GDM1 (cell line): ENCODE results near the gene NCSTN.
A peak's percentile ranks its signal among the peaks of the same experiment; 100 is the strongest.

Source experiments
- DNase-seq: peaks from one replicate; lab custom pipeline; 2025; lab: John Stamatoyannopoulos, UW

Gene NCSTN

DNA sequence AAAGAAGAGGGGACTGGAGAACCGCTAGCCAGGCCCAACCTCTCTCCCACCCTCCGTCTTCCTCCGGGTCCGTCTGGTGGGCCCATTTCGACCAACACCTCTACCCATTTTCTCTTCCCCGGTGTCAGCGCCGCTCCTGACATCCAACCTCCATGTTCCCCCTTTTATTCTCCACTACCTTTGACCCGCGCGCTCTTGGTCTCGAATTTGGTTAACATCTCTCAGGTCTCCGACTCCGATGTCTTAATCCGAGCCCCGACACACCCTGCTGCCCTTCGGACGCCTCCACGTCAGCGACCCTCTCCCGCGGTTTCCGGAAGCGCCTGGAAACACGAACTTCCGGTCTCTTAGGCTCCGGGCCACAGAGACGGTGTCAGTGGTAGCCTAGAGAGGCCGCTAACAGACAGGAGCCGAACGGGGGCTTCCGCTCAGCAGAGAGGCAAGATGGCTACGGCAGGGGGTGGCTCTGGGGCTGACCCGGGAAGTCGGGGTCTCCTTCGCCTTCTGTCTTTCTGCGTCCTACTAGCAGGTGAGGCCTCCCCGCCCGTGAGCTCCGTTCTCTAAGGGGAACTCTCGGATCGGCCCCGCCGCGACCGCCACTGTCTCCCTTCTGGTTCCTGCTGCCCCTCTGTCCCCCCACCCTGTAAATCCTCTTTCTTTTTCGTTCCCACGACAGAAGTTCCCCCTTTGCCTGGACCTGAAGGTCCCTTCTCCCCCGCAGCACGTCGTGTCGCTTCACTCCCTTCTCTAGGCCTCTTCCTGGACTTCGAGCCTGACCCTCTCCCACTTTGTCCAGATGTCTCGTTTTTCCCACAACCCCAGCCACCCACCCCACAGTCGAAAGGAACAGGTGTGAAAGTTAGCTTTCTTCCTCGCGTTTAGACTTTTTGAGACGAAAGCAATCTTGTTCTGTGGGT lies at the start of gene NCSTN, which contains the start of gene COPA:
Gene NCSTN, plus strand, starts transcription at position 431 of the 917 bp plus-strand sequence. Its CDS starts 14 bp downstream, at position 445.
Gene COPA, minus strand, starts transcription at position 298 of the 917 bp plus-strand sequence. Its CDS starts 80 bp downstream, at position 218.
- peak; percentile 88 for DNase-seq

DNA sequence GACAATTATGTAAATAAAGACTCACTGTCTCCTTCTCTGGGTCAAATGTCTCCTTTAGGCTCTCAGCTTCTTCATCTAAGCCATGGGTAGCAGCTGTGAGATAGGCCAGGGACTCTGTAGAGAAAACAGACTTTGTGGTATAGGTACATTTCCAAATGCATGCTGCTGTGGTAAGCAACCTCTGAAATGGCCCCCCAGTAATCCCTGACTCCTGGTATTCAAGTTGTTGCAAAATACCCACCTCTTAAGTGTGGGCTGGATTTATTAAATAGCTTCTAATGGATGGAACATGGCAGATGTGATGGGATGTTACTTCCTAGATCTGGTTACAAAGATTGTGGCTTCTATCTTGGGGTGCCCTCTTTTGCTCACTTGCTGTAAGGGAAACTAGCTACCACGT lies 47.1 kb upstream of the NCSTN start:
- no peak for DNase-seq

DNA sequence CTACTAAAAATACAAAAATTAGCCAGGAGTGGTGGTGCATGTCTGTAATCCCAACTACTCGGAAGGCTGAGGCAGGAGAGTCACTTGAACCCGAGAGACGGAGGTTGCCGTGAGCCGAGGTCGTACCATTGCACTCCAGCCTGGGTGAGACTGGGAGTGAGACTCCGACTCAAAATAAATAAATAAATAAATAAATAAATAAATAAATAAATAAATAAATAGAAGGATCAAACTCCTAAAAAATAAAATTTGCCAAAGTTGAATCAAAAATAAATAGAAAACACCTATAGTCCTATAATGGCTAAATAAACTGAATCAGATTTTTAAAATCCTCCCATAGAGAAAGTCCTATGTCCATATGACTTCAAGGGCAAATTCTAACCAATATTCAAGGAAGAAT lies 43.0 kb upstream of the NCSTN start:
- DNase-seq = no peak

DNA sequence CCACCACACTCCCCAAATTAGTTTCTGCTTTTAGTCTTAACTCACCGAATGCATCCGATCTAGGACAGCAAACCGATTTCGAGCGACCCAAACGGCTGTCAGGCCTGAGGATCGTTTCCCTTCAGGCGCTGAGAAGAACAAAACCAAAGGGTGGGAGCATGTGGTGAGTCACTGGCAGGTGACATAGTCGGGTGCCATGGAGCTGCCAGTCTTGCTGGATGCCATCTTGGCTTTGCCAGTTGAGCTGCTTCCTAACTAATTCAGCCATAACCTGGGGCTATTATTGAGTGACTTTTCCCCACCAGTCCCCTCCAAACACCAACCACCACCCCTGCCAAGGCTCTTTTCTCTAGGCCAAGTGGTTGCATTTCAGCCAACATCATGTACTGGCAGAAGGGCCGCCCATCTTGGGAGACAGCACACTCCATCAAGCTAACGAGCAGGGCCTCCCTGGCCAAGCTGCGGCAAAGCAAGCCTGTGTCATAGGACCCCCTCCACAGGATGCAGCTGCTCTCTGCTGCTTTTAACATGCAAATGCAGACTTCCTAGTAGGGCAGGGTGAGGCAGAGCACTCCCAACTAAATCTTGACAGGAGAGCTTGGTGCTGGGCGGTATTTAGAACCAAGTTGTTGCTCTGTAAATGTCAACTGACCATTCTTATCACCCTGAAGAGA lies 35.9 kb upstream of the NCSTN start:
- DNase-seq = no peak

DNA sequence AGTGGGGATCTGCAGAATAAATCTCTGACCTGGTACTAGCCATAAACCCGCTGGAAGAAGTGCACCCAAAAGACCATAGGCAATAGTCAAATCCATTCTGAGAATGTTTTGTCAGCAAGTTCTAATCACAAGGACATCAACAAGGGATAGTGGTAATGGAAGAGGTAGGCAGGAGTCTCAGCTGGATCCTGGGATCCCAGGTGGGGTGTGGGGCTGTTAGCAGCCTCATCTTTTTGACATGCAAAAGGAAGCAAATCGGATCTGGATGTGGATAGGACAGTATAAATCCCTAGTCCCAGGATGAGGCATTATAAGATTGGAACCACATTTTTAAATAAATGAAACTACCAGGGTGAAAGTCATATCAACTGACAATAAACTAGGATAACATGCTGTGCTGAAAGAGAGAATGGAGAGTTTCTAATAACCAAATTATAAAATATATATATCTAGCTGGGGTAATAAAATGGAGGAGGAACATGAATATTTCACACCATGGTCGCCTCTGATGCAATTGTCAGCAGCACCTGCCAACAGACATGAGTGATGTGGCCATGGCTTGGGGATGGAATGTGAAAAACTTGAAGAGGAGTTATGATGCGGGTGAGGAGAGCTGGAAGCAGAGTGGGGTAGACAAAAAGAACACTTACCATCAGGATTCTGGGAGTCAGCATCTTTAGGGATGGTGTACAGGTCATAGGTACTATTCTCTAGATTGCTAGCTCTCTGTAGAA lies 34.6 kb upstream of the NCSTN start:
- DNase-seq = no peak

DNA sequence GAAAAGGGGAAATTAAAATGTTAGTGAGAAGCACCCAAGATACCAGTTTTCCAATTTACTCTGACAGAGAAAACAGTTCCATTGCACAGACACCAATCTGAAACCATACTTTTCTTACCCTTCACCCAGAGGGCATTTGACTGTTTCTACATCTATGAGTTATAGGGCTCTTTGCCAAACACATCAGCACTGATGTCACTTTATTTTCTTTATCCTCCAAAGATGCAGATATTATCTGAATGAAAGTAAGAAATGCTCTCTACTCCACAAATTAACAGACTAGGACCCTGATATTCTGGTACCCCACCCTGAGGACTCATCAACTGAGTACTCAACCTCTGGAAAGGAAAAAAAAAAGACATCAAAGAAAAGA lies 34.0 kb upstream of the NCSTN start:
- no peak for DNase-seq

DNA sequence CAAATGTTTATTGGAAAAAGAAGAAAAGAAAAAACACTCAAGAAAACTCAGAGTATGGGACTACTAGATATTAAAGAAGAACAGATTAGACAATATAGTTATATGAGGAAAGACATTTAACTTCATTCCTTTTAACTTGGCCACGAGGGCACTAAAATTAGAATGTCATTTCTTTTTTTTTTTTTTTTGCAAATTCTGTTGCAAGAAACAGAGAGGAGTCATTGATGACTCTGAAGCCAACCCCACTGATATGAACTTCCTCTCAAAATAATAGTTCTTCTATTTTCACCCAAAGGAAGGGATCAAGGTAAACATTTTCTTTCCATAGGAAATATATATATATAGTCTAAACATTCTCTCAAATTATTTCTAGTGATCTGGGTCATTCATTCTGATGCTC lies 33.6 kb upstream of the NCSTN start:
- DNase-seq = no peak

DNA sequence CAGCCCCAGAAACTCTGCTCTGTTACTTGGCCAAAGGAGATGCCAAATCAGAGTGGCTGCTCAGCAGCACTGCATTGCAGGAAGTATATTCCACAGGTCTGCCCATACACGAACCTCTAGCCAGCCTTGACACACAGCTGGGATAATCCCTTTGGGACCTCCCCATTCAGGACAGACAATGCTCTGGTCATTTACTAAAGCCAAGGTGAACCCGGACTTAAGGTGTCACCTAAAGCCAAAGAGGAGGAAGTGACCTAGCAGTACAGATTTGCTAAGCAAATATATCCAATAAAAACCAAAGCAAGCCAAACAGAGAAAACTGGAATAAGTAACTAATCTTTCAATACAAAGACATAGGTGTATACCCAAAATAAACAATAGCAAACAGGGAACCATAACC lies 27.8 kb upstream of the NCSTN start:
- DNase-seq = no peak

DNA sequence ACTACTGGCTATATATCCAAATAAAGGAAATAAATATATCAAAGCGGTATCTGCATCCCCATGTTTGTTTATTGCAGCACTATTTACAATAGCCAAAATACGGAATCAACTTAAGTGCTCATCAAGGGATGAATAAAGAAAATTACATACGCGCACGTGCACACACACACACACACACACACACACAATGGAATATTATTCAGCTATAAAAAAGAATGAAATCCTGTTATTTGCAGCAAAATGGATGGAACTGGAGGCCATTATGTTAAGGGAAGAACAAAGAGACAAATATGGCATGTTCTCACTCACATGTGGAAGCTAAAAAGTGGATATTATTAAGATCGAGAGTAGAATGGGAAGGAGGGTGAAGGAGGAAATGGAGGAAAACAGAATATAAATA lies 20.4 kb upstream of the NCSTN start:
- DNase-seq = no peak

DNA sequence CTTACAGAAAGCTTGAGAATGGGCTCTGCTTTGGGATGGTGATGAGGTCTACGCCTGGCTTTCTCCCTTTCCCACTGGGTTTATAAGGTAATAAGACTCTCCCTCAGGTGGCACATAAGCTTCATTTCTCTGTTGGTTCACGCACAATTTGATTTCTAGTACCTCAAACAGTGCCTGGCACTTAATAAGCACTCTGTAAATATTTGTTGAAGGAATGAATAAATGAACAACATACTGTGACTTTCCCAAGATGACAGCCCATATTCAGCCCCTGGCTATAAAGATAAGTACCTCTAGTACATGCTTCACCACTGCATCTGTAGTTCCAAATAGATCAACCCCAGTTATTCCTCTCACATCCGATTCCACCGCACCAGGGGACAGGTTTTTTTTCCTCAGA lies 17.9 kb upstream of the NCSTN start:
- DNase-seq = no peak

DNA sequence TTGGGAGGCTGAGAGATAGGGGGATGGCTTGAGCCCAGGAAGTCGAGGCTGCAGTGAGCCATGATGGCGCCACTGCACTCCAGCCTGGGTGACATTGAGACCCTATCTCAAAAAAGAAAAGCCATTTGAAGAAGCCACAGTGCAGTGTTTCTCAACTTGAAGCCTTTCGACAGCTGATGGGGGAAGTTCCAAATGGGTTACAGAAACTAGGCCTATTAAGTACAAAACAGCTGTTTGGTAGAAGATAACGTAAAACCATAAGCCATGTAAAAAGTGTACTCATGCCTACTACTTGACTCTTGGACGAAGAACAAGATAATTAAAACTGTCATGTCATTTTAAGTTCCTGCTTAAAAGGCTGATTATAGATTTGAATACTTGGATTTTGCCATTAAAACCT lies 16.8 kb upstream of the NCSTN start:
- DNase-seq = no peak

DNA sequence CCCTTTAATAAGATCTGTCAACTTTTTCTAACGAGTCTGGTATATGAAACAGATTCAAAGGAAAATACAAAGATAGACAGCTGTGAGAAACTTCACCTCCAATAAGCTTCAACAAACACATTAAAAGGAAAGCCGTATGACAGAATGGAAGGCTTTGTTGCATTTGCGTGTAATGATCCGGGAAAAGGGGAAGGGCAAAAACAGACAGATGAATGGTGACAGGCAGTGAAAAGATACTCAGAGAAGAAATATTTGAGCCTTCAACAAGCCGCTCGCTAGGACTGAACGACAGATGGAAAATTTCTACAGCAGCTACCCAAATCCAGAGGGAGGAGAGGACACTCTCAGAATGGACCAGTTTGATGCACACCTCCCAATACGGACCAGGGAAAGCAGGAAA lies 15.0 kb upstream of the NCSTN start:
- DNase-seq = no peak

DNA sequence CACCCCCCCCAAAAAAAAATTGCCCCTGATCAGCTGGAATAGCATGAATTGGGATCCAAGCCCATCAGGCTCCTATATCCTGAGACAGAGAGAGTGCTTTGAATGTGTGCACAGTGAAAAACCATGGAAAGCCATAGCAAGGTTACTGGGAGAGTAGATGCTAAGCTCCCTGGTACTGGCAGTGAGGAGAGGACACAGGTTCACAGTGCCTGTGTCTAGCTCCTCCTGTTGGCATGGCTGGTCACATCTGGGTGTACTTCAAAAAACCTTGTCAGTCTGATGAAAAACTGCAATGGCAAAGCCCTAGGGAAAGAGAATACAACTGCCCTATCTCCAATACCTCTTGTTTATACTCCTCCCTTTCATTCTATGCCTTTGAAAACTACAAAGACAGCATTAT lies 13.1 kb upstream of the NCSTN start:
- DNase-seq = no peak

DNA sequence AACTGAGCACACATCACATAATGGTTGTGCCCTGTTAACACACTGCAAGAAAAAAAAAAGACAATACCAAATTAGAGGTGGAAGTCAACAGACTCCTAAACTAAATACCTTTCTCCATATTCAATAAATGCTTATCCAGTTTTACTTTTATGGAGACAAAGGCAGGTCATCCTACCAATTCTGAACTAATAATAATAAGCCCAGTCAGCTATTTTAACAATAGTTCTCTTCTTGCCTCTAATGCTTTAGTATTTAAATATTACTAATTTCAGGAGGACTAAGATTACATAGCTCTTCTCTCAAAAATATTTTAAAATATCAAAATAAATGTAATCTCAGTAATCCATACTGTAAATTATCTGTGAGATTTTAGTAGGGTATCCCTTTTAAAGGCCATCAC lies 10.7 kb upstream of the NCSTN start:
- DNase-seq = no peak

DNA sequence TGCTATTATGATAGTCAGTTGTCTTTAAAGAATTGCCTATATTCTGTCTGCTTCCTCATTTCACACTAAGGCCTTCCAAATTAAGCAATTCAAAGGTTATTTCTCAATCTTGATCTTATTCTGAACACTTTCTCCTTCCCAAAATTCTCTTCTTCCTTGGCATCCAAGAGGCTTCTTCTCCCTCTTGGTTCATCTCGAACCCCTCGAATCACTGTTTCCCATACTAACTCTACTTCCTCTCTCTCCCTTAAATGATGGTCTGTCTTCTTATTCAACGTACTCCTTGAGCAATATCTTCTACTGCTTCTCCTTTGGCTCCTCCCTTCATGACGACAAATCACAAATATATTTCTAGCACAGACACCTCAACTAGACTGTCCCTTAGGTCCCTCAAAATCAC lies 4.6 kb upstream of the NCSTN start:
- DNase-seq = no peak

DNA sequence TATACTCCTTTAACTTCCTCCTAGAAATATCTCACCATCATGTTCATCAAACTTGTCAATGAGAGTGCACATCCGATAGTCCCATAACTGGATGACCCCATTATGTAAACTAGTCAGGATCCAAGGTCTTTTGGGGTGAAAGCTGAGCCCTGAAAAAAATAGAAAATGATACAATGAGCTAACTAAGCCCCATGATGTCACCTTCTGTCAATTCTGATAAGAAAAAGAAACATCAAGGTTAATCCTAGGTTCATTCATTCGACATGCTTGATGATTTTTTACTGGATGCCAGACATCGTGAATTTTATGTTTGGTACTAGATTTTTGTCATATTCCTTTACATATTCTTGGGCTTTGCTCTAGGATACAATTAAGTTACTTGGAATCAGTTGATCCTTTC lies 3.0 kb upstream of the NCSTN start:
- DNase-seq = no peak

DNA sequence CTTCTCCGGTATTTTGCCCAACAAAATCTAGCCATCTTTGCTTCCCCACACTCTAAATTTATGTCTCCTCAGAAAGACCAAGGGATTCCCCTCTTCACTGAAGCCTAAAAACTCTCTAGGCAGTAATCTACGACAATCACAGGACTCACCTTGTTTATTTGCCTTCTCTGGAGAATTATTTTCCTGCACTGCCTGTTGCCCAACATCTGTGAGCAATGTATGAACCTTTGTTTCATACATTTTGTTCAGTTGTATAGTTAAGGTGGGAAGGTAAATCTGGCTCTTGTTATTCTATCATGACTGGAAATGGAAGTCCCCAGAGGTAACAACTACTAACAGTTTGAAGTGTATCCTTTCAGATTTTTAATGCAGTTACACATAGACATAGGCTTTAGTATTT lies 2.3 kb upstream of the NCSTN start:
- no peak for DNase-seq

DNA sequence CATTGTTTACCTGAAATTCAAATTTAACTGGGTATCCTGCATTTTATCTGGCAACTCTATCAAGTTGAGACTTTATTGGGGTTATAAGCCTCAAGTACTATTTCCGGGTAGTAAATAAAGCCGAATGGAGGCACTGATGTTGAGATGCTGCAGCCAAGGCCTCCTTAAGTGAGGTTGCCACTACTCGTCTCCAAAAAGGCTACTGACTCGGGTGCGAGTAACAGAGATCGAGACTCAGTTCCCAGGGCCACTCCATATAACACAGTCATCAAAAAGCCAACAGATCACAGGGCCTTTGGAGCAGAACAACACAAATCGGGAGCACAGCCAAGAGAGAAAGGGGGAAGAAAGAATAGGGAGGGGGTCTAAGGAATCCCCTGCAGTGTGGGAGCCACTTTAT lies 657 bp upstream of the NCSTN start:
- DNase-seq = no peak

DNA sequence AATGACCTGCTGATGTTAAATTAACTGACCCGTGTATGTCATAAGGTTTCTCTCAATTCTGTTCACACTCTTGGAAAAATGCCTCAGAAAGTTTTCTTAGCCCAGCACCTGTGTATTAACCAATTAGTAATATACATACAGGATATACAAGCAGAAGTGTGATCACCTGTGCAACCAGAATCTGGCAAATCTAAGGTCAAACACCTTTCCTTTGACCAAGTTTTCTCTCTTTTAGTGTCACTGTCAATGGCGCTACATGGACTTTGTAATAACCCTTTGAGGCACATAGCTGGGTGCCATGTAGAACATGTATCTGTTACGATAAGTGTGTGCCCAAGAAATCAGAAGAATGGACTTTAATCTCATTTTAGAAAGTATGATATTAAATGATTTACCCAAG lies 1.1 kb downstream of the NCSTN start:
- no peak for DNase-seq

DNA sequence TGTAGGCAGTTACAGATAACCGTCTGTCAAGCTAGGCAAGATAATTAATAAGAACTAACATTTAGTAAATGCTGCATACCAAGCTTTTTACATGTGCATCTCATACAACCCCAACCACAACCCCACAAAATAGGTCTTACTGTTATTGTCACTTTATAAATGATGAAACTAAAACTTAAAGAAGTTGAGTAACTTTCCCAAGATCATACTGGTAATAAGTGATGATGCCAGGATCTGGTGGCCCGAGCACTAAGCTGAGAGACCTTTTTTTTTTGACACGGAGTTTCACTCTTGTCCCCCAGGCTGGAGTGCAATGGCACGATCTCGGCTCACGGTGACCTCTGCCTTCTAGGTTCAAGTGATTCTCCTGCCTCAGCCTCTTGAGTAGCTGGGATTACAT lies 1.8 kb downstream of the NCSTN start:
- DNase-seq = no peak

DNA sequence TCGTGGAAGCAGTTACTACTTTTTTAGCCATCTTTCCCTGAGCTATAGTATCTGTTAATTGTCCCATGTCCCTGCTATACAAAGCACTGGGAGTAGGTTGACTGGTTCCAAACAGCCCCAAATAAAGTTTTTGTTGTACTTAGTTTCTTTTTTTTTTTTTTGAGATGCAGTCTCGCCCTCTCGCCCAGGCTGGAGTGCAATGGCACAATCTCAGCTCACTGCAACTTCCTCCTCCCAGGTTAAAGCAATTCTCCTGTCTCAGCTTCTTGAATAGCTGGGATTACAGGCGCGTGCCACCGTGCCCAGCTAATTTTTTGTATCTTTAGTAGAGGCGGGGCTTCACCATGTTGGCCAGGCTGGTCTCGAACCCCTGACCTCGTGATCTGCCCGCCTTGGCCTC lies 3.3 kb downstream of the NCSTN start:
- DNase-seq = no peak

DNA sequence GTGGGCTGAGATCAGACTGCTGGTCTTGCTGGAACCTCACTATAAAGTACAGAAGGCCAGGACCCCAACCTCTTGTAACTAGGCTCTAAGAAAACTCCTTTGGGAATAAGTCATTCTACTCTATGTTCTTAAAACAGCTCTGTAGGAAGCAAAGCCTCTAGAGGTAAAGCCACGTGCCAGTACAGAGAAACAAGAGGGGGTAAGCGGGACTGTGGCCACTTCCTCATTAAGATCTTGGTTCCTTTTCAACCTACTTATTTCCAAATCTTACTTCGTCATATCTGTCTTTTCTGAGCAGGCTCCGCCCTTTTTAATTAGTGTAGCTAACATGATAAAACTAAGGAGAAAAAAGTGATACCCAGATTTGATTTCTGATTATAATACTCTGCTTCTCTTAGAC lies 3.8 kb downstream of the NCSTN start:
- no peak for DNase-seq

DNA sequence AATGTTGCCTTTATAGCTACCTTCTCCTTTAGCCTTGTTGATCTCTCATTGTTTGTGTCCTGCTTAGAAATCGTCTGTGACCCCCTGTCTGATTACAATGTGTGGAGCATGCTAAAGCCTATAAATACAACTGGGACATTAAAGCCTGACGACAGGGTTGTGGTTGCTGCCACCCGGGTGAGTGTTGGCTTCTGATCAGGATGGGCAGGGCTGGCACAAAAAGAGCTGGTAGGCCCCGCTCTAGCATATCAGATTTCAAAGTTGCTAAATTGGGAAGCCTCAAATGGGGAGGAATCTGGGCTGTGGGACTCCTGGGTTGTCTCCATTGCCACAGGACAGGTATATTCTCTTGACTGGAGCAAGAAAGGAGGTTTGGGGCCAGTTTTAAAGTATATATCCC lies 8.4 kb downstream of the NCSTN start:
- DNase-seq = no peak
